ENCODE data around the gene PIGM. TPM values are rescaled to one million over a fixed set of nuclear protein-coding genes. Genes with fewer than 3 reads are reported as not detected.

PIGM gene
- 11.4 and 12.8 TPM in 2 replicates for total RNA-seq (2014; rRNA removed; shearing (Covaris generic))

DNA sequence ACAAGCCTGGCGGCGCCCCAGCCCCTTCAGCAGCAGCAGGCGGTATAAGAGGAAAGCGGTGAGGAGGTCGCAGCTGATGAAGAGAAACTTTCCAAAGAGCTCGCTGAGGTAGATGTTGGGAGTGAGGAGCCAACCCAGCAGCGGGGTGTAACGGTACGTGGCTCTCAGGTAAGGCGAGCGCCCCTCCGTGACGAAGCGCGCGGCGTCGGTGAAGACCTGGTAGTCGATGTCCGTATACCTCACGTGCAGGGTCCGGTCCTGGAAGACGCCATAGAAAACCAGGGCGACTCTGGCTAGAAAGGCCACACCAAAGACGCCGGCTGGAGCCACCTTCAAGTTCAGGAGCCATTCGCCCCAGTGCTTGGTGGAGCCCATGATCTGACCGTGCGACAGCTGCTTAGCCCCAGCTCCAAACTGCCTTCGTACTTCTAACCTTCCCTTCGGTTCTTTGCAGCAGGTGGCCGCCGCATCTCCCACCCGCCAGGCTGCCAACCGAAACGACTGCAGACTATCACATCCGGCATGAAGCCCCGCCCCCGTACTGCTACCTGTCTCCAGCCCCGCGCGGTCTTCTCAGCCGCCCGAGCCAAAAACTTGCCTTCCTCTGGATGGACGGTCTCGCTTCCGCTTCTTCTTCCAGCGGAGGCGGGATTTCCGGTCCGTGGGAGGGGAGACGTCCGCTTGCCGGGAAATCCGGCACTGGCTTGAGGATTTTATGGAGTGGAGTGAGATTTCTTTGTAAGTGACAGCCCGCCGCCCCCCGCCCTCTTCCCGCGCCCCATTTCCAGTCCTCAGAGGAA is at the start of gene PIGM:
Gene PIGM, minus strand, starts transcription at position 626 of the 800 bp plus-strand sequence. Its CDS starts 251 bp downstream, at position 375.
- peak; percentile 98 for DNase-seq (ENCODE audit: low spot score)

DNA sequence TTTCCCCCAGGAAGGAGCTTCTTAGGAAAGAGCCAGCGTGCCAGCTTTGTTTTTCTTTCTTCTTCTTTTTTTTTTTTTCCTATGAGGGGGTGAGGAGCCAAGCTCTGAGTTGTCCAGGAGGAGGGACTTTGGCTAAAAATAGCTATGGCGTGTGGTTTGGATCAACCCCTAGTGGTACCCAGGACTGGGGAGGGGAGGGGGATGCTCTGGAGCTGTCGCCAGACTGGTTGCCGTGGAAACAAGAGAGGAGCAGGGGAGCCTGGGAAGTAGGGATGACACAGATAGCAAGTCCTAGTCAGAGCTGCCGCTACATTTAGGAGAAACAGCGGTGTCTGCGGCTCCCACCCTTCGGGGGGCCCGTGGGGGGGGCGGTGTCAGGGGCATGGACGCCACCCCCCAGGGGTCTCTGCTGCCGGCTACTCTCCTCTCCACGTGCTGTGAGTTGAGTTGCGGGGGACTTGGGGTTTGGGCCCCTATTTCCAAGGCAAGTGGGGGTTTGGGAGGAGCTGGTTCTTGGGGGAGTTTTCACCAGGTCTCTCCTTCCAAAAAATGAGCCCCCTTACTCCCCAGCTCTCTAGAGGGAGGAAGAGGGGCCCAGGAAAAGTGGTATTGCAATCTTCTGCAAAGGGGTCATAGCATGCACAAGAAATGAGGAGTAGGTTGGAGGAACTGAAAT is 49.6 kb upstream of the PIGM start, which contains the start of gene KCNJ9:
Gene KCNJ9, plus strand, starts transcription at position 278 of the 676 bp plus-strand sequence. CDS start 2,493 bp downstream, outside the sequence.
- DNase-seq (ENCODE audit: low spot score) = no peak

DNA sequence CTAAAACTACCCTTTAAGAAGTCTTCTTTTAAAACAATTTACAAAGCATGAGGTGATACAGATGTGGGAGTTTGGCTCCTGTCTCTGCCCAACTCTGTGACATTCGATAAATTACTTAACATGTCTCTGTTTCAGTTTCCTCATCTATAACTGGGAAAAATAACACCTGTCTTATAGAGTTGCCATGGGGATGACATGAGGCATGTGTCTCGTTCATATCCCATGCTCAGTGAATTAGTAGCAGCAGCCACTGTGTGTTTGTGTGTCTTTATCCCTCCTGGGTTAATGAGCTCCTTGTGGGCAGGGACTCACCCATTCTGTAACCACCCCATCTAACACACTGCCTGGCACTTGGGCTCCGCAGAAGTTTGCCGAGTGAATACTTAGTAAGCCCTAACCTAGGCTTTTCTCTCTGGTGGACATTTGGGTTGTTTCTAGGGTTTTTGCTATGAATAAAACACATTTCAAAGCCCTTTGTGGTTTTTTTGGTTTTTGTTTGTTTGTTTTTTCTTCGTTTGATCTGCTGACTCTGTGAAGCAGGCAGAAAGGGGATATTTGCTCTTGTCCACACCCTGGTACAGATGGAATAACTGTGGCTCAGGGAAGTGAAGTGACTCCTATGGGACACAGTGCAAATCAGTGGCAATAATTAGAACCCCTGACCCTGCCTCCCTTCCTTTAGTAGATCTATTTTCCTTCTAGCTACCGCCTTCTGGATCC is 48.8 kb upstream of the PIGM start:
- DNase-seq (ENCODE audit: low spot score) = no peak

DNA sequence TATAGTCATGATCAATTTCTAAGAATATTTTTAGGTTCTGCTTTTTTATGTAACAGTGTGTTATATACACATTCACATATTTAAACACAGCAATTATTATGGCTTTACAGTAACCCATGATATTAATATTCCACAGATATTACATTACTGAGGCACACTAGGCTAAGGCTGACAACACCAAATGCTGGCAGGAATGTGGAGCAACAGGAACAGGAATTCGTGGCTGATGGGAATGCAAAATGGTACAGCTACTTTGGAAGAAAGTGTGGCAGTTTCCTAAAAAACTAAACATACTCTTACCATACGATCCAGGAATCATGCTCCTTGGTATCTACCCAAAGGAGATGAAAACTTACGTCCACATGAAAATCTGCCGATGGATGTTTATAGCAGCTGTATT is 47.7 kb upstream of the PIGM start:
- DNase-seq (ENCODE audit: low spot score) = no peak

GRCh38 chr1:160078512-160079195 is 46.9 kb upstream of the PIGM start:
- DNase-seq (ENCODE audit: low spot score) = peak; percentile 69

DNA sequence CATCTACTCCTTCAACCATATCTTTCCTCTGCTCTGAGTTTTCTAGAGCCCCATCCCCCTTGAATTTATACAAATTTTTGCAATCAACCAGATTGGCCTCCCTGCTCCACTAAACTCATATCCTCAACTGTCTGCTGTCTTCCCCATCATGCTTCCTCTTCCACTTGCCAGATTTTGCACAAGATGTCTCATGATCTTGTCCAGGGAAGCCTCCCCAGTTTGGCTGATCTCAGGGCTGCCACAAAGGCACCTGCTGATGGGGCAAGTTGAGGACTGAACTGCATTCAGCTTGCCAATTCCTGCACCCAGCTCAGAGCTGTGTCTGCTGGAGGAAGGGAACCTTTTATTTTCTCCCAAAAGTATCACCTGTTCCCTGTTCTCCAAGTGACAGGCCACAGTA is 45.7 kb upstream of the PIGM start:
- no peak for DNase-seq (ENCODE audit: low spot score)

- no peak for DNase-seq (ENCODE audit: low spot score)
Measured at GRCh38 chr1:160076295-160076694, 44.5 kb upstream of the PIGM start.

DNA sequence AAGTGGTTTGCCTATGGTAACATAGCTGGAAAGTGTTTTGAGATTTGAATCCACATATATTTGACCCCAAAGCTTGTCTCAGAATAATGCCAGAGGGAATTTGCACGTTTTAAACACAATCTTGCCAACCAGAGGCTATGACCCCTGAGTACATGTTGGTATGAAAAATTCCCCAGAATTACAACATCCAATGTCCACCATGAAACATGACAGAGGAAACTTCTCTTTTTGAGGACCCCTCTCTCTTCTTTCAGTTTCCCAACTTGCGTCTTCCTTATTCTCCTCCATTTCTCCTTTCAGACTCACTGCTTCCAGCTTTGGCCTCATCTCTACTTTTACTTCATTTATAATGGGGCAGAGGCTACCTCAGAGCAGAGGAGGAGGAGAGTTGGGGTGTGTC is 44.0 kb upstream of the PIGM start:
- DNase-seq (ENCODE audit: low spot score) = no peak

DNA sequence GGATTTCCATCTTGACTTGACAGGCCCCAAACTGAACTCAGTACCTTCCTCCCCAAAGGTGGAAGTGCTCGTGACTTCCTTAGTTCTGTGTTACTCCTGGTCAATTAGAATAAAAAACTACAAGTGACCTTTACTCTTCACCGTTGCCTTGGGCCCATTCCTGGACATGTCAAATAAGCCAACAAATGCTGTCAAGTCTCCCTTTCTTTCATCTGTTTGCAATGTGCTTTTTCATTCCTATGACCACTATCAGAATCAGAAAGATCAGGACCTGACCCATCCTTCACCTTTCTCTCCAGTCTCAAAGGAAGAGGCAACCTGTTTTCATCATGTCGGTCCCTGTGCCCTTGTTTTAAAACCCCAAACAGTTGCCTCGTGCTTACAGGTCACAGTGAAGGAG is 43.1 kb upstream of the PIGM start:
- DNase-seq (ENCODE audit: low spot score) = no peak

DNA sequence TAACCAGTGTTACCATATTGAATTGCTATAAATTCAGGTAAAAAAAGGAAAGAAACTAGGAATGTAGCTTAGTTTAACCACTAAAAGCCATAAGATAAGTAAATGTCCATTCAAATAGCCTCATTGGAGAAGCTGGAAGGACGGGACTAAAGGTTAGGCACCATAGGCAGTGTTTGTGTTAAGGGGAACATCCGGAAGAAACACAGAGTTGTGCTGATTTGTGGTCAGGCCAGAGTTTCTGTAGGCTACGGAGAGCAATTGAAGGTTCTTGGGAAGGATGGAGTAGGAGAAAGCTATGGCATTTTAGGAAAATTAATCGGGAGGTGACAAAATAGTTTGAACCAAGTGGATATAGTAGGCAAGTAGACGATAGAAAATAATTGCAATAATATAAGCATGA is 39.5 kb upstream of the PIGM start:
- DNase-seq (ENCODE audit: low spot score) = no peak

DNA sequence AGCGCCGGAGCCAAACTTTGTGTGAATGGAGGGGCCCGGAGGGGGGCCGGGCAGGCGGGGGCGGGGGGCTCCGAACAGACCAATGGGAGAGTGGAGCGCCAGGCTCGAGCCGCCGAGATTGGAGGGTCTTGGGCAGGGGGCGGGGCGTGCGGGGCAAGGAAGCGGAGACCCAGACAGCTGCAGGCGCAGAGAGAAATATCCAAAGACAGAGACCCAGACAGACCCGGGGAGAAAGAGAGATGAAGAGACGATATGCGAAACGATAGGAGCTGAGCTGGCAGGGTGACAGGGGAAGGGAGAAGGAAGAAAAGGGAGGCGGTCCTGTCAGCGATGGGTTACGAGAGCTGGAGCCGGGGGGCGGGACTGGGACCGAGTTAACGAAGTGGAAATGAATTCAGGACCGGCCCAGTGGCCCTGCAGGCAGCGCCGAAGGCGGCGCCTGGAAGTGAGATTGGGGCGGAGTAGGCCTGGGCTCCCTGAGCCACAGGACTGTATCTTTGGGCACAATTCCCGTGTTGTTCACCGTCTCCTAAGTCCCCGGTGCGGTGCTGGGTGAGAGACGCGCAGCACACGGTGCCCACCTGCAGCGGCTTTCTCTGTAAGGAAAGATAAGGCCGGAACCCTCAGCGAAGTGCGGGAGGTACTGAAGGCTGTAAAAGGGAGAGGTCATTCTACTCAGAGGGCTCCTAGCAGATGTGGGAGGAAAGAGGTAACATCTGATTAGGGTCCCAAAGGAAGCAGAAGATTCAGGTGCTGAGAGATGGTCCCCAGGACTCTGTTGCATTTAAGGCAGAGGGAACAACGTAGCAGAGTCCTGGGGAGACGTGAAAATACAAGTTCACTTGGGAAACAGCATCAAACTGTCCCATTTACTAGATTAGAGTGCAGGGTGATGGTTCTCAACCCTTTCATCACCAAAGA is 38.7 kb upstream of the PIGM start:
- peak; percentile 56 for DNase-seq (ENCODE audit: low spot score)

- no peak for DNase-seq (ENCODE audit: low spot score)
Measured at GRCh38 chr1:160069460-160070231, 37.9 kb upstream of the PIGM start, which contains the start of gene KCNJ10. KCNJ10 (minus strand) TSS chr1:160070160; CDS start chr1:160042532, 27,628 bp downstream.

GRCh38 chr1:160068225-160068624 is 36.4 kb upstream of the PIGM start:
- no peak for DNase-seq (ENCODE audit: low spot score)

GRCh38 chr1:160066829-160067745 is 35.3 kb upstream of the PIGM start:
- no peak for DNase-seq (ENCODE audit: low spot score)

DNA sequence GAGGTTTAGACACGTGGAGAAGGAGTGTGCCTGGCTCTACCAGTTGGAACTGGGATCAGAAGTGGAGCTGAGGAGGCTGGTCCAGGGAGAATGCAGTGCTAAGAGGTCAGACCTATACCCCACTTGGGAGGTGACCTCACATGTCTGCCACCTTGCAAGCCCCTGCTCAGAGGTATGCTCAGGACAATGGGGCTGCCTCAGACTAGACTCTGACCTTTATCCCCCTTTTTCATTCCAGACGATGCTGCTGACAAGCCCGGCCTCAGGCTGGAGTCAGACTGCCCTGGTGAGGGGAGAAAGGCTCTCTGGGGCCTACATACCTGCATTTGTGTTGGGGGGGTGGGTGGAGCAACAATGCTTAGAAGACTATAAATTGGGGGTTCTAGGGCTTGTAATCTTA is 33.0 kb upstream of the PIGM start:
- DNase-seq (ENCODE audit: low spot score) = no peak

DNA sequence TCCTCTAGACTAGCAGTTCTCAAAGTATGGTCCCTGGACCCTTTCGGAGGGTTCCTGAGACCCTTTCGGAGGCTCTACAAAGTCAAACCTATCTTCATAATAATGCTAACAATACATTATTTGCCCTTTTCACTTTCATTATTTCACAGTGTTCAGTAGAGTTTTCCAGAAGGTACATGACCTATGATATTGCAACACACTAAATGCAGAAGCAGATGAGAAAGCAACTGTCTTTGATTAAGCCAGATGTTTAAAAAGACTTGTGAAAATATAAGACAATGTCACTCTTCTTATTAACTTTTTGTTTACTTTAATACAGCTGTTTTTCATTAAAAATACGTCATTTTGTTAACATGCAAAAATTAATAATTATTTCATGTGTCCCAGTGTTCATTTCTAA is 32.4 kb upstream of the PIGM start:
- no peak for DNase-seq (ENCODE audit: low spot score)

DNA sequence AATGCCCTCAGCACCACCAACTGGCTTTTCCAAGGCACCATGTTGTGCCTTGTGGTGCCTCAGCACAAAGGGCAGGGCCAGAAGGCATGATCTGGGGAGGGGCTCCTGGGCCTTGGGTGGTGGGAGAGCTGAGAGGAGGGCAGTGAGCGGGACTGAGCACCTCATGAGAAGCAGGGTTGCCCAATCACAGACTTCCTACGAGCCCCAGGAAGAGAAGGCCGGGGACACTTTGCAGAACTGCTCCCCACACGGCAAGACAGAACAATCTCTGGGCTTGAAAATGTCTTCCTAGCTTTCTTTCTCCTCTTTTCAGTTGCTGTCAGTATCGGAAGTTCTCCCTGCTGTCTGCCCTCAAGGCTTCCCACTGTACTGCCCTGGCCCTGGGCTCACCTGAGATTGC is 31.4 kb upstream of the PIGM start:
- DNase-seq (ENCODE audit: low spot score) = no peak

GRCh38 chr1:160062230-160062532 is 30.4 kb upstream of the PIGM start:
- no peak for DNase-seq (ENCODE audit: low spot score)

Measured in A172 (cell line).